GM15510 (cell line): ENCODE results near the gene LRRFIP1.

ENCODE experiments used
- POLR2A ChIP-seq: IDR thresholded peaks from 3 replicates; pipeline ENCODE4 v1.6.1; 2011; ENCODE audit warnings: borderline replicate concordance; ENCODE audit not compliant: insufficient read length; ENCODE audit errors: extremely low read depth

The LRRFIP1 gene

GRCh38 chr2:237717366-237718276, 90.2 kb downstream of the LRRFIP1 start:
- no peak for TF ChIP-seq POLR2A

GRCh38 chr2:237718277-237718634, 90.9 kb downstream of the LRRFIP1 start:
- no peak for TF ChIP-seq POLR2A

- no peak for TF ChIP-seq POLR2A
Observed at GRCh38 chr2:237720444-237720843, 93.1 kb downstream of the LRRFIP1 start.

GRCh38 chr2:237720957-237721356, 93.6 kb downstream of the LRRFIP1 start:
- no peak for TF ChIP-seq POLR2A

- TF ChIP-seq POLR2A = no peak
Observed at GRCh38 chr2:237721458-237721857, 94.1 kb downstream of the LRRFIP1 start.

- no peak for TF ChIP-seq POLR2A
Observed at GRCh38 chr2:237722616-237723015, 95.2 kb downstream of the LRRFIP1 start.

- no peak for TF ChIP-seq POLR2A
Observed at GRCh38 chr2:237723023-237723422, 95.6 kb downstream of the LRRFIP1 start.

GRCh38 chr2:237723602-237724001, 96.2 kb downstream of the LRRFIP1 start:
- no peak for TF ChIP-seq POLR2A

- no peak for TF ChIP-seq POLR2A
Observed at GRCh38 chr2:237724811-237725478, 97.6 kb downstream of the LRRFIP1 start.

- TF ChIP-seq POLR2A = no peak
Observed at GRCh38 chr2:237725661-237726060, 98.3 kb downstream of the LRRFIP1 start.

- no peak for TF ChIP-seq POLR2A
Observed at GRCh38 chr2:237726401-237726830, 99.0 kb downstream of the LRRFIP1 start.

GRCh38 chr2:237727363-237727762, 100.0 kb downstream of the LRRFIP1 start:
- TF ChIP-seq POLR2A = no peak

GRCh38 chr2:237729681-237730475, 102.5 kb downstream of the LRRFIP1 start:
- TF ChIP-seq POLR2A = no peak

- TF ChIP-seq POLR2A = no peak
Observed at GRCh38 chr2:237731663-237732062, 104.3 kb downstream of the LRRFIP1 start.

- TF ChIP-seq POLR2A = no peak
Observed at GRCh38 chr2:237732070-237732469, 104.7 kb downstream of the LRRFIP1 start.
